Hepatocyte (in vitro differentiated cells): ENCODE data around the gene COA1.
"Not testable (repeated sequence)": the region's sequence is repeated elsewhere in the genome, so short reads cannot be mapped to it uniquely, and the experiment has no call there.

Experiments used
- CTCF ChIP-seq: fragments of 200-600 bp; sonication (generic); IDR thresholded peaks from 2 replicates; pipeline ENCODE4 v1.5.1; 2016; ENCODE audit warnings: antibody characterized with exemption, mild to moderate bottlenecking; ENCODE audit not compliant: poor library complexity
- EZH2 ChIP-seq: fragments of 200-600 bp; sonication (generic); IDR thresholded peaks from 2 replicates; pipeline ENCODE4 v1.6.1; 2016; ENCODE audit warnings: antibody characterized with exemption, mild to moderate bottlenecking, borderline replicate concordance
- EZH2phosphoT487 ChIP-seq: fragments of 200-600 bp; sonication (generic); IDR thresholded peaks from one replicate; pipeline ENCODE4 v1.6.1; 2018; ENCODE audit warnings: antibody characterized with exemption, mild to moderate bottlenecking, low read depth, moderate library complexity; ENCODE audit not compliant: unreplicated experiment, severe bottlenecking

DNA sequence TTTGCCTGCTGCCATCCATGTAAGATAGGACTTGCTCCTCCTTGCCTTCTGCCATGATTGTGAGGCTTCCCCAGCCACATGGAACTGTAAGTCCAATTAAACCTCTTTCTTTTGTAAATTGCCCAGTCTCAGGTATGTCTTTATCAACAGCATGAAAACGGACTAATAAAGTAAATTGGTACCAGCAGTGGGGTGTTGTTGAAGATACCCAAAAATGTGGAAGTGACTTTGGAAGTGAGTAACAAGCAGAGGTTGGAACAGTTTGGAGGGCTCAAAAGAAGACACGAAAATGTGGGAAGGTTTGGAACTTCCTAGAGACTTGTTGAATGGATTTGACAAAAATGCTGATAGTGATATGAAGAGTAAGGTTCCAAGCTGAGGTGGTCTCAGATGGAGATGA, 13.4 kb downstream of the COA1 start:
- not testable (repeated sequence) for TF ChIP-seq CTCF, EZH2, EZH2phosphoT487
